Breast epithelium (tissue), 3 donors: Measurements from ENCODE around the gene CACNA2D3.

Experiments
- POLR2A ChIP-seq: fragments of 450-650 bp; IDR thresholded peaks from one replicate; pipeline ENCODE4 v1.6.1; 2016; ENCODE audit warnings: antibody characterized with exemption, mild to moderate bottlenecking, moderate library complexity
- POLR2AphosphoS5 ChIP-seq, 3 donors: sonication (generic); formaldehyde crosslinking; IDR thresholded peaks; one replicate each; pipeline ENCODE4 v1.6.1; 2017; ENCODE audit warnings: antibody characterized with exemption in 3 of 3
- TF ChIP-seq, protein P1 (sequence below), 3 donors: fragments of 450-650 bp; IDR thresholded peaks; one replicate each; pipeline ENCODE4 v1.5.1; 2016 to 2017; ENCODE audit warnings: antibody characterized with exemption in 3 of 3, mild to moderate bottlenecking in 3 of 3, moderate library complexity in 3 of 3

- TF ChIP-seq POLR2A (no peak), POLR2AphosphoS5 (IDR thresholded peaks at IDR 0.05) (no peak)
- TF ChIP-seq, protein P1, sequence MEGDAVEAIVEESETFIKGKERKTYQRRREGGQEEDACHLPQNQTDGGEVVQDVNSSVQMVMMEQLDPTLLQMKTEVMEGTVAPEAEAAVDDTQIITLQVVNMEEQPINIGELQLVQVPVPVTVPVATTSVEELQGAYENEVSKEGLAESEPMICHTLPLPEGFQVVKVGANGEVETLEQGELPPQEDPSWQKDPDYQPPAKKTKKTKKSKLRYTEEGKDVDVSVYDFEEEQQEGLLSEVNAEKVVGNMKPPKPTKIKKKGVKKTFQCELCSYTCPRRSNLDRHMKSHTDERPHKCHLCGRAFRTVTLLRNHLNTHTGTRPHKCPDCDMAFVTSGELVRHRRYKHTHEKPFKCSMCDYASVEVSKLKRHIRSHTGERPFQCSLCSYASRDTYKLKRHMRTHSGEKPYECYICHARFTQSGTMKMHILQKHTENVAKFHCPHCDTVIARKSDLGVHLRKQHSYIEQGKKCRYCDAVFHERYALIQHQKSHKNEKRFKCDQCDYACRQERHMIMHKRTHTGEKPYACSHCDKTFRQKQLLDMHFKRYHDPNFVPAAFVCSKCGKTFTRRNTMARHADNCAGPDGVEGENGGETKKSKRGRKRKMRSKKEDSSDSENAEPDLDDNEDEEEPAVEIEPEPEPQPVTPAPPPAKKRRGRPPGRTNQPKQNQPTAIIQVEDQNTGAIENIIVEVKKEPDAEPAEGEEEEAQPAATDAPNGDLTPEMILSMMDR (IDR thresholded peaks at IDR 0.05), result no peak
These were observed 538.4 kb downstream of the CACNA2D3 start for GRCh38 chr3:54660714-54661132.
